ENCODE data around the gene METTL24.

- TF ChIP-seq CTCF (IDR thresholded peaks at IDR 0.05): no peak
- TF ChIP-seq POLR2A (IDR thresholded peaks at IDR 0.05): no peak
Measured at GRCh38 chr6:110398778-110399177, 40.6 kb upstream of the METTL24 start.
